MCF 10A (cell line): ENCODE data around the gene NTM. TPM values are rescaled to one million over a fixed set of nuclear protein-coding genes. Genes with fewer than 3 reads are reported as not detected.

ENCODE experiments used
- BruUV-seq: library from RNA; stranded (reverse); fragments of 400-500 nt; replicated peaks from 2 replicates; lab custom pipeline; 2021; lab: Mats Ljungman, UMichigan
- CTCF ChIA-PET: fragments of 300-600 bp; sonication (Branson Sonifier 250); formaldehyde crosslinking; extraction: SDS; loops from one replicate; lab custom pipeline; 2021; ENCODE audit warnings: antibody characterized with exemption, inconsistent platforms; lab: Yijun Ruan, JAX
- POLR2A ChIA-PET: fragments of 300-600, 350-650 bp; sonication (Branson Sonifier 250); formaldehyde crosslinking; extraction: SDS; loops from one replicate; lab custom pipeline; 2020; ENCODE audit warnings: antibody characterized with exemption, inconsistent platforms; lab: Yijun Ruan, JAX
- DNase-seq: peaks from one replicate; pipeline ENCODE4 v3.0.0-alpha.2; 2018; ENCODE audit not compliant: unreplicated experiment
- H3K27ac Mint-ChIP-seq: one replicate; pipeline ENCODE4 v1.8.0; 2022; ENCODE audit warnings: mild to moderate bottlenecking, low read depth, mixed read lengths; ENCODE audit not compliant: unreplicated experiment
- H3K27me3 Mint-ChIP-seq: one replicate; pipeline ENCODE4 v1.8.0; 2022; ENCODE audit warnings: mixed read lengths; ENCODE audit not compliant: insufficient read depth, unreplicated experiment
- H3K36me3 Mint-ChIP-seq: one replicate; pipeline ENCODE4 v1.8.0; 2022; ENCODE audit warnings: mild to moderate bottlenecking, moderate library complexity, mixed read lengths; ENCODE audit not compliant: insufficient read depth, unreplicated experiment
- H3K4me1 Mint-ChIP-seq: one replicate; pipeline ENCODE4 v1.8.0; 2022; ENCODE audit warnings: mixed read lengths; ENCODE audit not compliant: insufficient read depth, unreplicated experiment
- H3K4me3 Mint-ChIP-seq: one replicate; pipeline ENCODE4 v1.8.0; 2022; ENCODE audit warnings: mild to moderate bottlenecking, moderate library complexity, mixed read lengths; ENCODE audit not compliant: unreplicated experiment
- H3K9me3 Mint-ChIP-seq: one replicate; pipeline ENCODE4 v1.8.0; 2022; ENCODE audit warnings: mixed read lengths; ENCODE audit not compliant: unreplicated experiment
- intact Hi-C: fragments of 100-400 bp; cut with micrococcal nuclease; formaldehyde crosslinking; loops from 2 replicates; pipeline ENCODE4 v1.14.1; 2022
- total RNA-seq: library from RNA; stranded (reverse); gene quantifications from 2 replicates; pipeline ENCODE4 v1.2.3, GENCODE V29; 2022
- TF ChIP-seq, protein P1 (sequence below): fragments of 200-600 bp; IDR thresholded peaks from one replicate; pipeline ENCODE4 v1.8.0; 2022; ENCODE audit warnings: antibody characterized with exemption, mild to moderate bottlenecking; ENCODE audit not compliant: unreplicated experiment

The NTM gene
- total RNA-seq, 1 experiment from 2014 or later: not detected

DNA sequence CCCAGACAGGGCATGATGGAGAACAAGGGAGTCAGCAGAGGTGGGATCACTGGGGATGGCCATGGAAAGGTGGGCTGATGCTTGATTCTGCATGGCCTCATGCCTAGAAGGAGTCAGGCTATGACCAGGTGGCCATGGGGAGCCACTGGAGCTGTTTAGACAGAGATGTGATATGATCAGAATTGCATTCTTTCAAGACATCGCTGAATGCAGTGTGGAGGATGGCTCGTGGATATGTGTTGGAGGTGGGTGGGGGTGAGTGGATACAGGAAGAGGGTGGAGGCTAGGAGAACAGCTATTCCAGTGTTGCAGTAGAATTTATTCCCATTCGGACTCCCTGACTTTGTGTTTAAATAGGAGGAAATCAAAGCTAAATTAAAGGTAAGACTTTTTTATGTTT is 841.1 kb downstream of the NTM start:
- no peak overlapping the region for H3K27ac Mint-ChIP-seq
- ChIA-PET POLR2A (no interaction called here), CTCF (no interaction called here)
- no TSS peak for BruUV-seq
- no peak overlapping the region for H3K4me3 Mint-ChIP-seq
- H3K27me3 Mint-ChIP-seq: no peaks in the 10 kb centered on the region
- TF ChIP-seq, protein P1, sequence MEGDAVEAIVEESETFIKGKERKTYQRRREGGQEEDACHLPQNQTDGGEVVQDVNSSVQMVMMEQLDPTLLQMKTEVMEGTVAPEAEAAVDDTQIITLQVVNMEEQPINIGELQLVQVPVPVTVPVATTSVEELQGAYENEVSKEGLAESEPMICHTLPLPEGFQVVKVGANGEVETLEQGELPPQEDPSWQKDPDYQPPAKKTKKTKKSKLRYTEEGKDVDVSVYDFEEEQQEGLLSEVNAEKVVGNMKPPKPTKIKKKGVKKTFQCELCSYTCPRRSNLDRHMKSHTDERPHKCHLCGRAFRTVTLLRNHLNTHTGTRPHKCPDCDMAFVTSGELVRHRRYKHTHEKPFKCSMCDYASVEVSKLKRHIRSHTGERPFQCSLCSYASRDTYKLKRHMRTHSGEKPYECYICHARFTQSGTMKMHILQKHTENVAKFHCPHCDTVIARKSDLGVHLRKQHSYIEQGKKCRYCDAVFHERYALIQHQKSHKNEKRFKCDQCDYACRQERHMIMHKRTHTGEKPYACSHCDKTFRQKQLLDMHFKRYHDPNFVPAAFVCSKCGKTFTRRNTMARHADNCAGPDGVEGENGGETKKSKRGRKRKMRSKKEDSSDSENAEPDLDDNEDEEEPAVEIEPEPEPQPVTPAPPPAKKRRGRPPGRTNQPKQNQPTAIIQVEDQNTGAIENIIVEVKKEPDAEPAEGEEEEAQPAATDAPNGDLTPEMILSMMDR: no peak
- DNase-seq: no peak
- no peaks in the 10 kb centered on the region for H3K4me1 Mint-ChIP-seq
- peaks cover 61% of the 10 kb centered on the region for H3K9me3 Mint-ChIP-seq
- intact Hi-C loops: no loop called here
- no peaks in the 10 kb centered on the region for H3K36me3 Mint-ChIP-seq

DNA sequence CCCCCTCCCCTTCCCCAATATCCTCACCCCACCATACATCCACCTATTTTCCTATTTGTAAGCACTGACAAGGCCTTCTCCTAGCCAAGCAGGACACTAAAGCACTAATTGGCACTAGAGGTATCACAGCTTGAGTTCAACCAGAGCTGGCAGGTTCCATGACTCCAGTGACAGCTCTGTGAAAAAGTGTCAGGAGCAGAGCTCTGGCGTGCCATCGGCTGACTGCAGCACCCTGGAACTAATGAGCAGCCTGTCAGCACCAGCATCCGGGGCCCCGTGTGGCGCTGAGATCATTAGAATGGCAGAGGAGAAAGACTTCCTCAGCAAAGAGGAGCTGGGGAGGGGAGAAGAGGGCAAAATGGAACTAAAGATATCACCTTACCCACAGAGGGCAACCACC is 847.4 kb downstream of the NTM start:
- no peaks in the 10 kb centered on the region for H3K27me3 Mint-ChIP-seq
- intact Hi-C loops: no loop called here
- DNase-seq: no peak
- H3K4me1 Mint-ChIP-seq: no peaks in the 10 kb centered on the region
- ChIA-PET CTCF (no interaction called here), POLR2A (no interaction called here)
- TF ChIP-seq, protein P1: no peak
- BruUV-seq: no TSS peak
- peaks cover 62% of the 10 kb centered on the region for H3K9me3 Mint-ChIP-seq
- H3K4me3 Mint-ChIP-seq: no peak overlapping the region
- H3K36me3 Mint-ChIP-seq: no peaks in the 10 kb centered on the region
- H3K27ac Mint-ChIP-seq: no peak overlapping the region

DNA sequence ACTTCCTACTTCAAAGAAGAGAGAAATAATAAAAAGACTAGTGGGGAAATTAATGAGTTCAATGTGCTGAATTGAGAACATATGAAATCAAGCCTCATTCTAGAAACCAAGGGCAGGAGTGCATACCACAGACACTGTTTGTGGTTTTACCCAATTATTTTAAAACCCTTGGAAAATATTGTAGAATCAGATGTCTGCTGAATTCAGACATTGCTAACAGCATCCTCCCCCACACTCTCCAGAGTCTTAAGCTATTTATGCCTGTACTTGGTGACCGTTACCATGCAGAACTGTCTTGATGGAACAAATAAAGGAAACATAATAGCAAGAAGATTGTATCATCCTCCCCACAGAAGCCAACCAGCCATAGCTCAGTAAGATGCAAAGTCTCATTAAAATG is 850.1 kb downstream of the NTM start:
- no peak overlapping the region for H3K27ac Mint-ChIP-seq
- TF ChIP-seq, protein P1: no peak
- DNase-seq: no peak
- BruUV-seq: no TSS peak
- ChIA-PET POLR2A (no interaction called here), CTCF (interaction anchor here (0.7 kb wide), 1 partner anchor 1281 kb away, joined by 3 read pairs; no protein-coding TSS in a partner anchor)
- no peaks in the 10 kb centered on the region for H3K4me1 Mint-ChIP-seq
- no peaks in the 10 kb centered on the region for H3K36me3 Mint-ChIP-seq
- intact Hi-C loops: no loop called here
- H3K9me3 Mint-ChIP-seq: peaks cover 74% of the 10 kb centered on the region
- H3K4me3 Mint-ChIP-seq: no peak overlapping the region
- H3K27me3 Mint-ChIP-seq: no peaks in the 10 kb centered on the region

DNA sequence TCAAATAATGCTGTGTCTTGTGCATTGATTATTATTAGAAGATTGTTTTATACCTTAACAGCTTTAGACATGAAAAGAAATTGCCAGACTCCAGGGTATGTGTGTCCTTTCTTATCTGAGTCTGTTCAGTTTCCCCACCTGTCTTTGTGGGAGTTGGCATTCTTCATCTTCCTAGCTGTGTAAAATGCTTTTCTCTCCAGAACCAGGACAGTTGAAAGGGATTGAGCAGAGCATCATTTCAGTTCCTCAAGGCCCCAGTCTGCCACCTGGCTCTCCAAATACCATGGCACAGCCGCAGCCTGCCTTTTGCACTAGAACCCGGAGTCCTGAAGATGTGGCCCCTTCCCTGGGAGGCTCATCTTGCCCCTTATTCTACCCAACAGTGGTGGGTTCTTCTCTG is 851.9 kb downstream of the NTM start:
- ChIA-PET POLR2A (no interaction called here), CTCF (no interaction called here)
- no peaks in the 10 kb centered on the region for H3K36me3 Mint-ChIP-seq
- no peak for DNase-seq
- no peak overlapping the region for H3K27ac Mint-ChIP-seq
- peaks cover 74% of the 10 kb centered on the region for H3K9me3 Mint-ChIP-seq
- intact Hi-C loops: no loop called here
- no peaks in the 10 kb centered on the region for H3K4me1 Mint-ChIP-seq
- BruUV-seq: no TSS peak
- TF ChIP-seq, protein P1: no peak
- no peak overlapping the region for H3K4me3 Mint-ChIP-seq
- no peaks in the 10 kb centered on the region for H3K27me3 Mint-ChIP-seq
